ENCODE data around the gene FGD2.

The FGD2 gene

DNA sequence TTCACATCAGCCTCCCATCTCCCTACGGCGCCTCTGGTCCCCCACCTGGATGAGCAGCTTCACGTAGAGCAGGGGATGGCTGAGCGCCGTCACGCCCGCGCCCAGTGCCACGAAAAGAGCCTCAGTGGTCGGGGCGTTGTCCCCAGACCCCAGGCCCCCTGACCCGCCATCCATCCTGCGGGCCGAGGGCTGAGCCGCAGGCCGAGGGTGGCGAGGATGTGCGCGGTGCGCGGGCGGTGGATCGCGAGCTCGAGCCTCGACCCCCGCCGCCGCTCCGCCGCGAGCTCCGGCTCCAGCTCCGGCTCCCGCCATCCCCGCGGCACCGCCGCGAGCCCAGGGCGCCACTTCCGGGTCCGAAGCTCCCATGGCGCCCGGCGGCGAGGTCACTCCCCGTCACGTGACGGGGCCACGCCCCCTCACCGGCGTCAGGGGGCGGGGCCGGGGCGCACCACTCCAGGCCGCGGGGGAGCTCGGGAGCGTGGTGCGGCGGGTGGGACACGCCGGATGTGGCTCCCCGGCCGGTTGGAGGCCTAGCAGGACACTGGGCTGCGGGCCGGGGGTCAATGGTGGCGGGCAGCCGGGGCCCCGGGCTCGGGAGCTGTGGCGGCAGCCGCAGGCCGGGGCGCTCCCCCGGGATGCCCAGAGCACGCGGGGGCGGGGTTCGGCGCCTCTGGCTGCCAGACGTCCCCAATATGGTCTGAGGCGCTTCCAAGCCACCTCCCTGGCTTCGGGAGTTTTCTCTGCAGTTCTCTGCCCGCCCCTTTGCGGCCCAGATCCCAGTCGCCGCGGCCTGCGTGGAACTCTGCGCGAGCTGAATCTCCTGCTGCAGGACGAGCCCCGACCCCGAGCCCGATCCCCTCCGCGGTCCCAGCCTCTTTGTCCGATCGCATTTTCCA, 19.4 kb upstream of the FGD2 start, which contains the start of gene MTCH1 (continued):
- 0 out of 2 replicates have a peak, but pooled peaks have one; percentile 18 for TF ChIP-seq SP7 (tag by site-specific recombination; IDR thresholded peaks at IDR 0.05)
- no peak for TF ChIP-seq ZNF555 (tag by site-specific recombination; conservative IDR thresholded peaks at IDR 0.05)
- no peak for TF ChIP-seq ZNF626 (tag by site-specific recombination; IDR thresholded peaks at IDR 0.05)
- TF ChIP-seq, protein P1, sequence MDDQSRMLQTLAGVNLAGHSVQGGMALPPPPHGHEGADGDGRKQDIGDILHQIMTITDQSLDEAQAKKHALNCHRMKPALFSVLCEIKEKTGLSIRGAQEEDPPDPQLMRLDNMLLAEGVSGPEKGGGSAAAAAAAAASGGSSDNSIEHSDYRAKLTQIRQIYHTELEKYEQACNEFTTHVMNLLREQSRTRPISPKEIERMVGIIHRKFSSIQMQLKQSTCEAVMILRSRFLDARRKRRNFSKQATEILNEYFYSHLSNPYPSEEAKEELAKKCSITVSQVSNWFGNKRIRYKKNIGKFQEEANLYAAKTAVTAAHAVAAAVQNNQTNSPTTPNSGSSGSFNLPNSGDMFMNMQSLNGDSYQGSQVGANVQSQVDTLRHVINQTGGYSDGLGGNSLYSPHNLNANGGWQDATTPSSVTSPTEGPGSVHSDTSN (CRISPR knock-in tag; IDR thresholded peaks at IDR 0.05) = peak; percentile 92
- TF ChIP-seq ZXDB (tag by site-specific recombination; IDR thresholded peaks at IDR 0.05) = peak; percentile 53; the same call in 1 of the 2 replicates
- TF ChIP-seq, protein P2, sequence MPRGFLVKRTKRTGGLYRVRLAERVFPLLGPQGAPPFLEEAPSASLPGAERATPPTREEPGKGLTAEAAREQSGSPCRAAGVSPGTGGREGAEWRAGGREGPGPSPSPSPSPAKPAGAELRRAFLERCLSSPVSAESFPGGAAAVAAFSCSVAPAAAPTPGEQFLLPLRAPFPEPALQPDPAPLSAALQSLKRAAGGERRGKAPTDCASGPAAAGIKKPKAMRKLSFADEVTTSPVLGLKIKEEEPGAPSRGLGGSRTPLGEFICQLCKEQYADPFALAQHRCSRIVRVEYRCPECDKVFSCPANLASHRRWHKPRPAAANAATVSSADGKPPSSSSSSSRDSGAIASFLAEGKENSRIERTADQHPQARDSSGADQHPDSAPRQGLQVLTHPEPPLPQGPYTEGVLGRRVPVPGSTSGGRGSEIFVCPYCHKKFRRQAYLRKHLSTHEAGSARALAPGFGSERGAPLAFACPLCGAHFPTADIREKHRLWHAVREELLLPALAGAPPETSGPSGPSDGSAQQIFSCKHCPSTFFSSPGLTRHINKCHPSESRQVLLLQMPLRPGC (tag by site-specific recombination; IDR thresholded peaks at IDR 0.05) = no peak
- TF ChIP-seq ZBTB20 (tag by site-specific recombination; IDR thresholded peaks at IDR 0.05) = peak; percentile 69; the same call in 1 of the 2 replicates
- TF ChIP-seq ZBTB17 (tag by site-specific recombination; IDR thresholded peaks at IDR 0.05) = peak; percentile 89; the same call in 1 of the 2 replicates
- no peak for TF ChIP-seq ZNF777 (tag by site-specific recombination; IDR thresholded peaks at IDR 0.05; ENCODE audit: borderline replicate concordance)
- TF ChIP-seq ZBTB48 (tag by site-specific recombination; IDR thresholded peaks at IDR 0.05) = 0 out of 2 replicates have a peak, but pooled peaks have one; percentile 27
- peak; percentile 76; the same call in 1 of the 2 replicates for TF ChIP-seq KLF8 (tag by site-specific recombination; IDR thresholded peaks at IDR 0.05)
- TF ChIP-seq KLF9 (tag by site-specific recombination; IDR thresholded peaks at IDR 0.05; ENCODE audit: low read depth) = peak; percentile 97
- no peak for TF ChIP-seq FEZF1 (tag by site-specific recombination; IDR thresholded peaks at IDR 0.05)
- TF ChIP-seq ZNF184 (tag by site-specific recombination; IDR thresholded peaks at IDR 0.05) = 0 out of 2 replicates have a peak, but pooled peaks have one; percentile 42
- TF ChIP-seq PATZ1 (tag by site-specific recombination; IDR thresholded peaks at IDR 0.05) = 0 out of 2 replicates have a peak, but pooled peaks have one; percentile 14
- no peak for TF ChIP-seq BCL11A (tag by site-specific recombination; IDR thresholded peaks at IDR 0.05; ENCODE audit: low read depth)
- peak; percentile 27; the same call in 1 of the 2 replicates for TF ChIP-seq ZIC2 (tag by site-specific recombination; IDR thresholded peaks at IDR 0.05)
- TF ChIP-seq ZNF677 (tag by site-specific recombination; IDR thresholded peaks at IDR 0.05) = peak; percentile 32; the same call in 1 of the 2 replicates
- TF ChIP-seq ZNF561 (tag by site-specific recombination; IDR thresholded peaks at IDR 0.05; ENCODE audit: borderline replicate concordance) = peak; percentile 82
- 0 out of 2 replicates have a peak, but pooled peaks have one; percentile 21 for TF ChIP-seq WT1 (tag by site-specific recombination; IDR thresholded peaks at IDR 0.05)
- TF ChIP-seq SP3 (tag by site-specific recombination; IDR thresholded peaks at IDR 0.05) = peak; percentile 80
- 0 out of 2 replicates have a peak, but pooled peaks have one; percentile 34 for TF ChIP-seq MEIS1 (CRISPR knock-in tag; IDR thresholded peaks at IDR 0.05; ENCODE audit: borderline replicate concordance)
- TF ChIP-seq, protein P3, sequence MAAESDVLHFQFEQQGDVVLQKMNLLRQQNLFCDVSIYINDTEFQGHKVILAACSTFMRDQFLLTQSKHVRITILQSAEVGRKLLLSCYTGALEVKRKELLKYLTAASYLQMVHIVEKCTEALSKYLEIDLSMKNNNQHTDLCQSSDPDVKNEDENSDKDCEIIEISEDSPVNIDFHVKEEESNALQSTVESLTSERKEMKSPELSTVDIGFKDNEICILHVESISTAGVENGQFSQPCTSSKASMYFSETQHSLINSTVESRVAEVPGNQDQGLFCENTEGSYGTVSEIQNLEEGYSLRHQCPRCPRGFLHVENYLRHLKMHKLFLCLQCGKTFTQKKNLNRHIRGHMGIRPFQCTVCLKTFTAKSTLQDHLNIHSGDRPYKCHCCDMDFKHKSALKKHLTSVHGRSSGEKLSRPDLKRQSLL (tag by site-specific recombination; IDR thresholded peaks at IDR 0.05) = peak; percentile 92
- no peak for TF ChIP-seq ZNF585B (tag by site-specific recombination; IDR thresholded peaks at IDR 0.05)
- no peak for TF ChIP-seq ZBTB1 (tag by site-specific recombination; IDR thresholded peaks at IDR 0.05)
- peak; percentile 88 for TF ChIP-seq ZNF76 (tag by site-specific recombination; IDR thresholded peaks at IDR 0.05; ENCODE audit: borderline replicate concordance, low read depth)
- TF ChIP-seq GLIS1 (tag by site-specific recombination; IDR thresholded peaks at IDR 0.05) = peak; percentile 67; the same call in 1 of the 2 replicates
- TF ChIP-seq KLF10 (tag by site-specific recombination; IDR thresholded peaks at IDR 0.05) = peak; percentile 98
- TF ChIP-seq, protein P4, sequence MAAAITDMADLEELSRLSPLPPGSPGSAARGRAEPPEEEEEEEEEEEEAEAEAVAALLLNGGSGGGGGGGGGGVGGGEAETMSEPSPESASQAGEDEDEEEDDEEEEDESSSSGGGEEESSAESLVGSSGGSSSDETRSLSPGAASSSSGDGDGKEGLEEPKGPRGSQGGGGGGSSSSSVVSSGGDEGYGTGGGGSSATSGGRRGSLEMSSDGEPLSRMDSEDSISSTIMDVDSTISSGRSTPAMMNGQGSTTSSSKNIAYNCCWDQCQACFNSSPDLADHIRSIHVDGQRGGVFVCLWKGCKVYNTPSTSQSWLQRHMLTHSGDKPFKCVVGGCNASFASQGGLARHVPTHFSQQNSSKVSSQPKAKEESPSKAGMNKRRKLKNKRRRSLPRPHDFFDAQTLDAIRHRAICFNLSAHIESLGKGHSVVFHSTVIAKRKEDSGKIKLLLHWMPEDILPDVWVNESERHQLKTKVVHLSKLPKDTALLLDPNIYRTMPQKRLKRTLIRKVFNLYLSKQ (tag by site-specific recombination; IDR thresholded peaks at IDR 0.05; ENCODE audit: borderline replicate concordance) = no peak
- 0 out of 2 replicates have a peak, but pooled peaks have one; percentile 45 for TF ChIP-seq YY2 (tag by site-specific recombination; IDR thresholded peaks at IDR 0.05)
- TF ChIP-seq ZNF660 (tag by site-specific recombination; IDR thresholded peaks at IDR 0.05) = peak; percentile 83; the same call in 1 of the 2 replicates
- peak; percentile 52; the same call in 1 of the 2 replicates for TF ChIP-seq IKZF3 (tag by site-specific recombination; IDR thresholded peaks at IDR 0.05)

Measured in HEK293 (cell line).